SIG-M5 treated with dmso at 0.1 percent for 504 hours (cell line): ENCODE measurements around the gene CBLN3.
A peak's percentile ranks its signal among the peaks of the same experiment; 100 is the strongest.
"Not testable (repeated sequence)": the region's sequence is repeated elsewhere in the genome, so short reads cannot be mapped to it uniquely, and the experiment has no call there.

Experiments
- DNase-seq: peaks from one replicate; lab custom pipeline; 2025; ENCODE audit not compliant: unreplicated experiment; lab: John Stamatoyannopoulos, UW

Gene CBLN3

DNA sequence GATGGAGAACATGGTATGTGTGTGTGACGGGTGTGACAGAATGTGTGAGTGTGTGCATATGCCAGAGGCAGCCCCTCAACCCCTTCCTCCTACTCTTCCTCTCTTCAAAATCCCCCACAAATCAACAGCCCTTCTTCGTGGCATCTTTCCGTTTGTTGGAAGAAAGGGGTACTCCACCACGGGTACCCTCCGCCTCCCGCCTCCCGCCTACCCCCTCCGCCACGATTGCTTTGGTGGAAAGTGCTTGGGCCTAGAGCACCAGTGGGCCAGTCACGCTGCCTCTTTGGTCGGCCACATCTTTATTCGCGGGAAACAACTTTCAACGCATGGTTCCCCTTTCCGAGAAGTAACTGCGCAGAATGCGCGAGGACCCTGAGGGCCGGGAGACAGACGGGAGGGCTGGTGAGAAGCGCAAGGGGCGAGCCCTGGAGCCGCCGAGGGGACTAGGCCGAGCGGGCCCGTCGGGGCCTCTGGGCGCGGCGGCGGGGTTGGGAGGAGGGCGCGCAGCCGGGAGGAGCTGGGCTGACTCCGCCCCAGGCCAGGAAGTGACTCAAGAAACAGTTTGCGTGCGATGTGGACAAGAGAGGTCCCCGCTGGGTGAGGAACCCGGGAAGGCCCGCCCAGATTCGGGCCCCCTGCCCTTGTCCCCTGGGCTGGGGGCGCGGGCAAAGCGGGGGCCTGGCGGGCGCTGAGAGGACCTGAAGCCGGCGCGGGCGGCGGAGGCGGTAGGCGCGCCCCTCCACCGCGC is at the start of gene CBLN3, which contains the start of gene KHNYN:
Gene CBLN3, minus strand, starts transcription at position 274 of the 748 bp plus-strand sequence. CDS start 614 bp downstream, outside the sequence.
Gene KHNYN, plus strand, starts transcription at position 560 of the 748 bp plus-strand sequence. CDS start 777 bp downstream, outside the sequence.
- peak; percentile 92 for DNase-seq

DNA sequence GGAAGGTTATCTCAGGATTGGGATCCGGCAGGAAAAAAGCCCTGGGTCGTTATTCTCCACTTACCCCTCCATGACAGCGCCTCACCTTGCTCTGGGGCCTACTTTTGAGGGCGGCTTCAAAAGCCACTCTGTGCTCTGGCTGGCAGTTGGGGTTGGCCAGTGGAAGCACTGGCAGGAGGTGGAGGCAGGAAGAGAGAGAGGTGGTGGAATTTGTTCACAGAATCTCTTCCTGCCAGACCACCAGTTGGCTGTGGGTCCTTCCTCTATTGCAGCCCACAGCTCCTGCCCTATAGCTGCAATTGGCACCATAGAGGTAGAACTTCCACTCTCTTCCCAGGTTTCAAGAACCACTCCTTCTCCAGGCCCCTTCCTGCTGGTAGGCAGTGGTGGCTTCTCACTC is 45.8 kb upstream of the CBLN3 start:
- no peak for DNase-seq

DNA sequence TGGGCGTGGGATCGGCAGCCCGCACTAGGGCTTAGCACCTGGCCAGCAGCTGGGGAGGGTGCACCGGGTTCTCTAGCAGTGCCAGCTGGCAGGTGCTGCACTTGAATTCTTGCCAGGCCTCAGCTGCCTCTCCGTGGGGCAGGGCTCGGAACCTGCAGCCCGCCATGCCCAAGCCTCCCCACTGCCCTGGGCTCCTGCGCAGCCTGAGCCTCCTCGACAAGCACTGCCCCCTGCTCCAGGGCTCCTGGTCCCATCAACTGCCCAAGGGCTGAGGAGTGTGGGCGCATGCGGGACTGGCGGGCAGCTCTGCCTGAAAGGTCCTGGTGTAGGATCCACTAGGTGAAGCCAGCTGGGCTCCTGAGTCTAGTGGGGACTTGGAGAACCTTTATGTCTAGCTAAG is 43.7 kb upstream of the CBLN3 start:
- DNase-seq = no peak

DNA sequence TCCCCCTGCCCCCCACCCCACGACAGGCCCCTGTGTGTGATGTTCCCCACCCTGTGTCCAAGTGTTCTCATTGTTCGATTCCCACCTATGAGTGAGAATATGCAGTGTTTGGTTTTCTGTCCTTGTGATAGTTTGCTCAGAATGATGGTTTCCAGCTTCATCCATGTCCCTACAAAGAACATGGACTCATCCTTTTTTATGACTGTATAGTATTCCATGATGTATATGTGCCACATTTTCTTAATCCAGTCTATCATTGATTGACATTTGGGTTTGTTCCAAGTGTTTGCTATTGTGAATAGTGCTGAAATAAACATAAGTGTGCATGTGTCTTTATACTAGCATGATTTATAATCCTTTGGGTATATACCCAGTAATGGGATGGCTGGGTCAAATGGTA is 41.0 kb upstream of the CBLN3 start:
- DNase-seq = not testable (repeated sequence)

DNA sequence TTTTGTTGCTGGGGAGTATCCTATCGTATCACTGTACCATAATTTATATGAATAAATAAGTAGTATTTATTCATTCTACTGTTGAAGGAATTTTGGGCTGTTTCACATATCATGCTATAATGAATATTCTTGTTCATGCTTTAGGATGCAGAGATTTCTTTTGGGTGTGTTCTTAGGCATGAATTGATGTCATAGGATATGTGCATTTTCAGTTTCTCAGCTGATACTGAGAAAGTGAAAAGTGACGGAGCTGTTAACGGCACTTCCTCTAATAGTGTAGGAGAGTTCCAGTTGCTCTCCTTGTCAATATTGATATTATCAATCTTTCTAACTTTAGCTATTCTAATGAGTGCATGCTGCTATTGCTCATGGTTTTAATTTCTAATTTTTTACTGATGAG is 36.3 kb upstream of the CBLN3 start:
- DNase-seq = no peak

DNA sequence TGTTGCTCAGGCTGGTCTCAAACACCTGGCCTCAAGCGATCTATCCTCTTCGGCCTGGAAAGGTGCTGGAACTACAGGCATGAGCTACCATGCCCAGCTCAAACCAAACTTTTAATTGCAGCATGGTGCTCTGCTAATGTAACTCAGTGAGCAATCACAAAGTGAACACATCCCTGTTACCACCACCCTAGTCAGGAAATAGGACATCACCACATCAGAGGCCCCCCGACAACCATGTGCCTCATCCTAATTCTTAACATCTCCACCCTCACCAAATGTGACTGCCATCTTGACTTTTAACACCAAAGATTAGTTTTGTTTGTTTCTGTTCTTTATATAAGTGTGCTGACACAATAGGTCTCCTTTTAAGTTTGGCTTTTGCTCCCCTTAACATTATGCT is 35.9 kb upstream of the CBLN3 start:
- no peak for DNase-seq

DNA sequence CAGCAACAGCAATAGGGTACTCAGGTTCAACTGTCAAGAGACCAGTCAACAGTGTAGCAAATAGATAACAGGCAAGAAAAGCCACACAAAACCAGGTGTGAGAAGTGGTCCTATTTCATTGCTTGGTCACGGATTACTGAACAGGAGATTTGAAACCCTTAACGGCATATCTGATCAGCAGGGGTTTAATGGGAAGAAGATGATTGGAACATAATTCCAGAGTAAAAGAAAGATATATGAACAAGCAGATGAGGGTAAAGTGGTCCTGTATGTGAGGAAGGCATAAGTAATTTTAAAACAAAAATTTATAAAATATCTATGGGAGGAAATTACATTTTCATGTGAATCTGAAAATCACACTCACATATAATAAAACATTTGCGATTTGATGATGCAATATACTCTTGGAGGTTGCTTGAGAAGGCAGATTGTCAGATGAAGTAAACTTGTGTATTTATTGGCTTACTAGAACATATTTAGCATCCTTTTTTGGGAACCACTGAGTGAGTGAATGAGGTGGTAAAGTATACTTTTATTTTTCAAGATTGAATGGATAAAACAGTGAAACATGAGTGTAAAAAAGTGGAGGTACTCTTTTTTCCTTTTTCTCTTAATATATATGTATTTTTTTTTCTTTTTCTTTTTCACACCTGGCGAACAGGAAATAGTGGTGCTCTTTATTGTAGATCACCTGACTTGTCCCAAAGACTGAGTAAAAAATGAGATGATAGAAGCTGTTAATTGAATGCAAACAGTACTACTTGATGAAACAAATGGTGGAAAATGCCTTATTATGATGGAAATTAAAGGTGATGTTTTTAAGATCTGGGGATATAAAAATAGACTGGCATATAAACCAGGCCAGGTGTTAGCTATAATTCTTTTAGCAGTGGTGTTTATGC is 34.7 kb upstream of the CBLN3 start:
- no peak for DNase-seq

- no peak for DNase-seq
Observed at GRCh38 chr14:24463017-24463883, 33.8 kb upstream of the CBLN3 start.

DNA sequence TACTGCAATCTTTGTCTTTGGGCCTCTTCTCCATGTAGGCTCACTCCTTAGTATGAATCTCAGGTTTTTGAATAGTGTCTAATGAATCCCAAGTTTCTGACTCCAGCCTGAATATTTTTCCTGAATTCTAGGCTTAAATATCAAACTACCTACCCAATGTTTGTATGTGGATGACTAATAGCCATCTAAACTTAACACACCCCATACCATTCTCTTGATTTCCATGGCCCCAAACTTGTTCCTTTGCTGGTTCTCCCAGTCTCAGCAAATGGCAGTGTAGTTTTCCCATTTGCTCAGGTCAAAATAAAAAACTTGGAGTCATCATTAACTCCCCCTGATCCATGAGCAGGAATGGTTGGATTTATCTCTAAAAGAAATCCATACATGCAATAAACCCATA is 31.9 kb upstream of the CBLN3 start:
- no peak for DNase-seq

DNA sequence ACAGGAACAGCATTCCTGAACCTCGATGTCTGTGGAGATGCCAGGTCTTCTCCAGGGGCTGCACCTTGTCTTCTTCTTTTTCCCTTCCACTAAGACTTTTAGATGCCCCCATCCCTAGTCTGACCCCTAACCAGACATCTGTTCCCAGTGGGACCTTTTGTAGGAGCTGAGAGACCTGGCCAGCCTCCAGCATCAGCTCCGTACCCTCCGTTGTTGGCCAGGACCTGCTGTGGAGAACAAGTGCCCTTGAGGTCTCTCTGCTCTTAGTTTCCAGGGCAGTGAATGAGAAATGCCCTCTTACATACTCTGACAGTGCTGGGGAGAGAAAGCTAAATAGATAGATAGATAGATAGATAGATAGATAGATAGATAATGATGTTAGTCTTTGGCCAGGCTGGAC is 29.9 kb upstream of the CBLN3 start:
- no peak for DNase-seq

DNA sequence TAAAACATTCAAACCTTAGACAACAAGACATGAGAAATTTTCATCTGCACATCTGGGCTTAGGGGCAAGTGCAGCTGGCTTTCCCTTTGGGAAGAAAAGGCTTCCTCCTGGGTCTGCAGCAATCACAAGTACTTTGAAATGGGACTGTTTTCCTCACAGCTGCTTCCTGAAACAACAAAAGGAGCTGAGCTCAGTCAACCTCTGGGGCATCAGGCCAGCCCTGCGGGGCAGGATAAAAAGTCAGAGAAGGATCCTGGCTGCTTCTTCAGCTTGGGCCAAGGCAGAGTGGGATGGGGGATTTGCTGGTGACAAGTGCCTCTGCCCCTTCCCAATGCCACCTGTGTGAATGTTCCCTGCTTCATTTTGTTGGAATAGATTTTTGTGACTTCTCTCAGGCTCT is 29.3 kb upstream of the CBLN3 start:
- no peak for DNase-seq

DNA sequence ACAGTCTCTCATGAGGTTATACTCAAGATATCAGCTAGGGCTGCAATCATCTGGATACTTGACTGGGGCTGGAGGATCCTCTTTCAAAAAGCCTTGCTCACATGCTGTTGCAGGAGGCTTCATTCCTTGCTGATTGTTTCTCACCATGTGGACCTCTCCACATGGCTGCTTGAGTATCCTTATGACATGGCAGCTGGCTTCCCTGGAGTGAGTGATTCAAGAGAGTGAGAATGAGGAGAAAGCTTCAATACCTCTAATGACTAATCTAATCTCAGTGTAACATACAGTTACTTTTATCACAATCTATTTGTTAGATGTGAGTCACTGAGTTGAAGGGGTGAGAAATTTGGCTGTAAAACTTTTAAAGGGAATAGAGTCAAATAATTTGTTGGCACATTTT is 27.5 kb upstream of the CBLN3 start:
- DNase-seq = no peak

DNA sequence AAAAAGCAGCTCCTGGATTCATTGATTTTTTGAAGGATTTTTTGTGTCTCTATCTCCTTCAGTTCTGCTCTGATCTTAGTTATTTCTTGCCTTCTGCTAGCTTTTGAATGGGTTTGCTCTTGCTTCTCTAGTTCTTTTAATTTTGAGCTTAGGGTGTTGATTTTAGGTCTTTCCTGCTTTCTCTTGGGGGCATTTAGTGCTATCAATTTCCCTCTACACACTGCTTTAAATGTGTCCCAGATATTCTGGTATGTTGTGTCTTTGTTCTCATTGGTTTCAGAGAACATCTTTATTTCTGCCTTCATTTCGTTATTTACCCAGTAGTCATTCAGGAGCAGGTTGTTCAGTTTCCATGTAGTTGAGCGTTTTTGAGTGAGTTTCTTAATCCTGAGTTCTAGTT is 21.4 kb upstream of the CBLN3 start:
- DNase-seq = not testable (repeated sequence)

DNA sequence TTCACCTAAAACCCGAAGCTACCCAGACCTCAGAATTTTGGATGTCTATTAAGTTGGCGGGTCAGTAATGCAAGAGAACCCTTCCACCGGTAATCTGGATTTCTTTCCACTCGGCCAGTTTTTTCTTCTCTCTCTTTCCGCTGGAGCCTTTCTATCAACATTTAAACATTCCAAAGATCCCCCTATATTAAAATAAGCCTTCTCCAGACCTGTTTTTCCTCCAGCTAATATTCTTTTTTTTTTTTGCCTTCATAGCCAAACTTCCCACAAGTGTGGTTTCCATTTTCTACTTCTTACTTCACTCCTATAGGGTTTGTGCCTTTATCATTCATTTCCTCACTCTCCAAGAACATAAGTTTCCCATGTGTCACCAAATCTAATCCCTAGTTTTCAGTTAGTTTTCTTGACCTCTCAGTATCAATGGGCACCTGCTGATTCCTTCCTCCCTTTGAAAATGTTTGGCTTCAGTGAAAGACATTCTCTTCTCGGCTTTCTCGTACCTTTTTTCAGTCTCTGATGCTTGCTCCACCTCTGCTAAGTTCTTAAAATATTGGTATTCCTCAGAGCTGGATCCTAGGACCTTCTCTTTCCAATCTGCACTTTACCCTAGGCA is 13.7 kb upstream of the CBLN3 start:
- no peak for DNase-seq

DNA sequence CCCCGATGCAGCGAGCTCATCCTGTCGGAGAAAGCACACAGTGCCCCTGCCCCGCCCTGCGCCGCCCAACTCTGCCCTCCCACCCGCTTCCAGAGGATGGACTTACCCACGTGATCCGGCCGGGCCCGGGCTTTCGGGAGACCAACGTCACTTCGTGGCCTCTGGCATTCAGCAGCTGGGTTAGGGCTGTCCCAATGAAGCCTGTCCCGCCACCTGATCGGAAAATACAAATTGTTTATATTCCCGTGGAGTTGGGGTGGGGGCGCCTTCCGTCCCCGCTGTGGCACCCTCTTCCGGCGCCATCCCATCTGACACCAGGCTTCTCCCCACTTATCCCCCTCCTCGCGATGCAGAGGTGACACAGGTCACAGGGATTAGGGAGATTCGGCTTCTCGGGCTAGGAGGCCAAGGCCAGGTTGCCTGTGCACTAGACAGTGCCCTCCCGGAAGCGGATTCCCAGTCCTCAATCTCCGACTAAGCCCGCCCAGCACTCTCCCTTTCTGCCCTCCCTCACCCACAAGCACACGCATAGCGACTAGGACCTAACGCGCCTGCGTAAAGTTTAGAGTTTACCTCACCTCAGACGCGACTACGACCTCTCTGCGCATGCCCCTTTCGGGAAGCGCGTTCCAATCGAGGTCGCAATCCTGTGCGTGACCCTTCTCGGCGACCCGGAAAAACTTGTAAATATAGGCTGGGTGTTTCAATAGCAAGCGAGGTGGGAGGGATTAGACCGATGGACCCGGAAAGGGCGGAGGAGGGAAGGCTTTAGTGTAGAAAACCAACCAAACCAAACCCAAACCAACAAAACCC is 13.0 kb upstream of the CBLN3 start, which contains the start of gene SDR39U1:
Gene SDR39U1, minus strand, starts transcription at position 537 of the 813 bp plus-strand sequence. Its CDS starts 7 bp downstream, at position 530.
- peak; percentile 99 for DNase-seq

DNA sequence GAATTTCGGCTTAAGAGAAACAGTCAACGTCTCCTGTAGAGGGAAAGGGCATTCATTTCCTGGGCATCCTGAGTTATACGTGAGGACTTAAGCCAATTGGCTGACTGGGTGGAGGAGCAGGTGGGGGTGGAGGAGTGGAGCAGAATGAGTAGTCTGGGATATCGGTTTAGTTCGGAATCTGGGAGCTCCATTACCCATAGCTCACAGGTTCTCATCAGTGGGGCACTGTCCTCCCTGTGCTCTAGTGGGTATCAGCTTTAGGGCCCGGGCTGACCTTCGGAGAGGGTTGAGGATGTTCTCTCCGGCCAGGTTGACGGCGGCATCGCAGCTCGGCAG is 12.4 kb upstream of the CBLN3 start:
- no peak for DNase-seq

- DNase-seq = no peak
Observed at GRCh38 chr14:24441485-24441884, 12.0 kb upstream of the CBLN3 start.

- DNase-seq = no peak
Observed at GRCh38 chr14:24440606-24441399, 11.3 kb upstream of the CBLN3 start.
